Measurements from ENCODE around the gene SSBP2. TPM values are rescaled to one million over a fixed set of nuclear protein-coding genes. Genes with fewer than 3 reads are reported as not detected.

Gene SSBP2
- total and polyA plus RNA-seq, 2 donors (not counting 3 experiments of a cell fraction or from before 2014, with no cell fraction given) = 9.6 to 11.5 TPM

DNA sequence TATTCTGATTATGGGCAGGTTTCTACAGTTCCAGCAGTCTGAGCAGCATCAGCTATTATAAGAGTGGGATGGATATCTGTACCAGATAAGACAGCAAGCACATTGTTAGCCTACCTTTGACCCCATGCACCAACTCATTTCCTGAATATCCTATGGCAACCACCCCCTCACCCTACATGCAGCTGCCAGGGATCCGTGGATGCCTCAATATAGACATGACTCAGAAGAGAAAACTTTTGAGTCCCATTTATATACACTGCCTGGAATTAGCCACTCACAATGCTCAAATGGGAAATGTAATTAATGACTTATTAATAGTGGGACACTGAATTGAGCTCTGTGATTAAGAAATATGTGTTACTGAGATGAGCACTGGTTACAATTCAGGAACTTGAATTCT, 124.4 kb downstream of the SSBP2 start:
- dilution Hi-C loops (cut with MboI; ENCODE audit: extremely low pct_ligation_motif_present, low sequenced_read_pairs) = no loop called here
- H3K4me1 ChIP-seq (ENCODE audit: control insufficient read depth, extremely low read depth, insufficient read depth, low read length) = peaks cover 19% of the 10 kb centered on the region
- POLR2A ChIA-PET = no interaction called here
- no peak overlapping the region for H3K4me3 ChIP-seq (replicated peaks in 1 of 3; ENCODE audit: insufficient read depth in 1 of 3, low read depth in 1 of 3, low read length in 3 of 3)
- H2AFZ ChIP-seq (ENCODE audit: low read depth, low read length) = no peak overlapping the region
- intact Hi-C loops (cut with micrococcal nuclease) = loop anchor here (2.0 kb wide), 2 partner anchors 74 to 124 kb away; partner anchors contain the start of gene SSBP2
- H4K20me1 ChIP-seq (replicated peaks; ENCODE audit: control insufficient read depth, extremely low read depth, insufficient read depth, low read length) = no peaks in the 10 kb centered on the region
- H3K4me2 ChIP-seq (ENCODE audit: insufficient read depth, low read length) = peak overlapping the region; percentile 34
- no peak for TF ChIP-seq EZH2 (IDR thresholded peaks at IDR 0.05; ENCODE audit: borderline replicate concordance, low read depth, low read length, severe bottlenecking)
- peak; percentile 76 for TF ChIP-seq POLR2AphosphoS5 (IDR thresholded peaks at IDR 0.05; ENCODE audit: insufficient read depth, low read depth, low read length)
- peak; percentile 90 for TF ChIP-seq GATA2 (IDR thresholded peaks at IDR 0.05; ENCODE audit: insufficient read depth, insufficient read length, low read depth, low read length)
- TF ChIP-seq JUN (IDR thresholded peaks at IDR 0.05; ENCODE audit: borderline replicate concordance, insufficient read depth, insufficient read length, low read depth) = peak; percentile 86
- TF ChIP-seq MYC (IDR thresholded peaks at IDR 0.05; ENCODE audit: low read depth, low read length) = peak; percentile 77
- no peak for TF ChIP-seq POLR2A (IDR thresholded peaks at IDR 0.05; ENCODE audit: low read depth, low read length)
- peak; percentile 94 for TF ChIP-seq FOS (IDR thresholded peaks at IDR 0.05; ENCODE audit: borderline replicate concordance, insufficient read depth, low read length)
- TF ChIP-seq, protein P1, sequence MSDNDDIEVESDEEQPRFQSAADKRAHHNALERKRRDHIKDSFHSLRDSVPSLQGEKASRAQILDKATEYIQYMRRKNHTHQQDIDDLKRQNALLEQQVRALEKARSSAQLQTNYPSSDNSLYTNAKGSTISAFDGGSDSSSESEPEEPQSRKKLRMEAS (IDR thresholded peaks at IDR 0.05; ENCODE audit: insufficient read depth, insufficient read length) = peak; percentile 46
- TF ChIP-seq, protein P2, sequence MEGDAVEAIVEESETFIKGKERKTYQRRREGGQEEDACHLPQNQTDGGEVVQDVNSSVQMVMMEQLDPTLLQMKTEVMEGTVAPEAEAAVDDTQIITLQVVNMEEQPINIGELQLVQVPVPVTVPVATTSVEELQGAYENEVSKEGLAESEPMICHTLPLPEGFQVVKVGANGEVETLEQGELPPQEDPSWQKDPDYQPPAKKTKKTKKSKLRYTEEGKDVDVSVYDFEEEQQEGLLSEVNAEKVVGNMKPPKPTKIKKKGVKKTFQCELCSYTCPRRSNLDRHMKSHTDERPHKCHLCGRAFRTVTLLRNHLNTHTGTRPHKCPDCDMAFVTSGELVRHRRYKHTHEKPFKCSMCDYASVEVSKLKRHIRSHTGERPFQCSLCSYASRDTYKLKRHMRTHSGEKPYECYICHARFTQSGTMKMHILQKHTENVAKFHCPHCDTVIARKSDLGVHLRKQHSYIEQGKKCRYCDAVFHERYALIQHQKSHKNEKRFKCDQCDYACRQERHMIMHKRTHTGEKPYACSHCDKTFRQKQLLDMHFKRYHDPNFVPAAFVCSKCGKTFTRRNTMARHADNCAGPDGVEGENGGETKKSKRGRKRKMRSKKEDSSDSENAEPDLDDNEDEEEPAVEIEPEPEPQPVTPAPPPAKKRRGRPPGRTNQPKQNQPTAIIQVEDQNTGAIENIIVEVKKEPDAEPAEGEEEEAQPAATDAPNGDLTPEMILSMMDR (IDR thresholded peaks at IDR 0.05; ENCODE audit: extremely low read depth in 1 of 2, insufficient read depth in 1 of 2, low read depth in 1 of 2, low read length in 2 of 2) = no peak
- H3K27ac ChIP-seq (ENCODE audit: insufficient read depth, low read depth, low read length) = peak overlapping the region; percentile 38
- H3K79me2 ChIP-seq (ENCODE audit: control insufficient read depth, insufficient read depth, low read length) = no peaks in the 10 kb centered on the region
- no peaks in the 10 kb centered on the region for H3K36me3 ChIP-seq (ENCODE audit: control insufficient read depth in 2 of 2, extremely low read depth in 1 of 2, insufficient read depth in 2 of 2, low read length in 2 of 2)
- BruUV-seq (replicated peaks) = no TSS peak
- H3K27me3 ChIP-seq (ENCODE audit: control insufficient read depth in 2 of 2, insufficient read depth in 2 of 2, low read length in 2 of 2) = no peaks in the 10 kb centered on the region
- no peaks in the 10 kb centered on the region for H3K9me3 ChIP-seq (replicated peaks; ENCODE audit: control insufficient read depth, insufficient read depth, low read length)
- FAIRE-seq = peak; percentile 85
- peak; percentile 86 for DNase-seq (ENCODE audit: low read depth, low spot score)
- no peak overlapping the region for H3K9ac ChIP-seq (replicated peaks; ENCODE audit: extremely low read depth, insufficient read depth, low read length)
- H3K9me1 ChIP-seq (replicated peaks; ENCODE audit: control insufficient read depth, extremely low read depth, insufficient read depth, low read length) = no peaks in the 10 kb centered on the region
- CTCF ChIA-PET = interaction anchor here (0.6 to 2.7 kb wide), 8 partner anchors 10 to 120 kb away, joined by 3 to 9 read pairs (median 4); no protein-coding TSS in a partner anchor
